Nephron (organoid): Measurements from ENCODE around the gene RHOD.
A peak's percentile ranks its signal among the peaks of the same experiment; 100 is the strongest.

ENCODE experiments used
- H3K27ac Mint-ChIP-seq, 3 experiments: 2 replicates each; pipeline ENCODE4 v1.8.0; 2020; ENCODE audit warnings: mixed read lengths in 3 of 3, mild to moderate bottlenecking in 2 of 3, moderate library complexity in 1 of 3
- H3K27me3 Mint-ChIP-seq: 2 replicates; pipeline ENCODE4 v1.8.0; 2021; ENCODE audit warnings: low read depth, mild to moderate bottlenecking, moderate library complexity, mixed read lengths
- H3K36me3 Mint-ChIP-seq: 2 replicates; pipeline ENCODE4 v1.8.0; 2020; ENCODE audit warnings: low read depth, mixed read lengths
- H3K4me1 Mint-ChIP-seq: 2 replicates; pipeline ENCODE4 v1.8.0; 2020; ENCODE audit warnings: mixed read lengths
- H3K4me3 Mint-ChIP-seq, 3 experiments: 2 replicates each; pipeline ENCODE4 v1.8.0; 2020; ENCODE audit warnings: mild to moderate bottlenecking in 3 of 3, mixed read lengths in 3 of 3, moderate library complexity in 2 of 3
- H3K9me3 Mint-ChIP-seq: 2 replicates; pipeline ENCODE4 v1.8.0; 2020; ENCODE audit warnings: mixed read lengths
- TF ChIP-seq, protein P1 (sequence below), 3 experiments: fragments of 200-600 bp; sonication (generic); IDR thresholded peaks; one replicate each; pipeline ENCODE4 v1.5.0; 2021; ENCODE audit warnings: antibody characterized with exemption in 3 of 3; ENCODE audit not compliant: unreplicated experiment in 3 of 3

Gene RHOD

GRCh38 chr11:67052891-67053290, 3.8 kb upstream of the RHOD start:
- Mint-ChIP-seq H3K9me3 (no peaks in the 10 kb centered on the region), H3K4me1 (peaks cover 23% of the 10 kb centered on the region), H3K36me3 (no peaks in the 10 kb centered on the region), H3K27me3 (peaks cover 21% of the 10 kb centered on the region), H3K27ac (no peak overlapping the region), H3K4me3 (no peak overlapping the region)
- TF ChIP-seq, protein P1, sequence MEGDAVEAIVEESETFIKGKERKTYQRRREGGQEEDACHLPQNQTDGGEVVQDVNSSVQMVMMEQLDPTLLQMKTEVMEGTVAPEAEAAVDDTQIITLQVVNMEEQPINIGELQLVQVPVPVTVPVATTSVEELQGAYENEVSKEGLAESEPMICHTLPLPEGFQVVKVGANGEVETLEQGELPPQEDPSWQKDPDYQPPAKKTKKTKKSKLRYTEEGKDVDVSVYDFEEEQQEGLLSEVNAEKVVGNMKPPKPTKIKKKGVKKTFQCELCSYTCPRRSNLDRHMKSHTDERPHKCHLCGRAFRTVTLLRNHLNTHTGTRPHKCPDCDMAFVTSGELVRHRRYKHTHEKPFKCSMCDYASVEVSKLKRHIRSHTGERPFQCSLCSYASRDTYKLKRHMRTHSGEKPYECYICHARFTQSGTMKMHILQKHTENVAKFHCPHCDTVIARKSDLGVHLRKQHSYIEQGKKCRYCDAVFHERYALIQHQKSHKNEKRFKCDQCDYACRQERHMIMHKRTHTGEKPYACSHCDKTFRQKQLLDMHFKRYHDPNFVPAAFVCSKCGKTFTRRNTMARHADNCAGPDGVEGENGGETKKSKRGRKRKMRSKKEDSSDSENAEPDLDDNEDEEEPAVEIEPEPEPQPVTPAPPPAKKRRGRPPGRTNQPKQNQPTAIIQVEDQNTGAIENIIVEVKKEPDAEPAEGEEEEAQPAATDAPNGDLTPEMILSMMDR (IDR thresholded peaks at IDR 0.05; ENCODE audit: unreplicated experiment in 3 of 3): no peak

DNA sequence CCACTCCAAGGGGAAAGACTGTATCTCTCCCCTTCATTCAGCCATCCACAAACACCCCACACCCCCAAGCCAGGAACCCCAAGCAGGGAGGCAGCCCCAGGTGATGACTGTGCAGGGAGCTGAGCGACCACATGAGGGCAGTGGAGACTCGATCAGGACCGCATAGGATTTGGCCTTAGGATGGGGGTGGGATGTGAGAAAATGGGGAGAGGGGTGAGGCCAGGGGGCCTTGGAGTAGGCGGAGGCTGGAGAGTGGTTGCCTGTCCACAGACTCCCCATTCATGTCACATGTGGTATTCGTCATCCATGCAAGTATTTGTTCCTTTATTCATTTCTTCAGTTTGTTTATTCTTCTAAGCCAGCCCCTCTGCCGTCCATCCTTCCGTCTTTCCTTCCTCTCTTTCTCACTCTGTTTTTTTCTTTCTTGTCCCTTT, 2.7 kb upstream of the RHOD start:
- no peaks in the 10 kb centered on the region for H3K9me3 Mint-ChIP-seq
- H3K27me3 Mint-ChIP-seq: peaks cover 21% of the 10 kb centered on the region
- peaks cover 23% of the 10 kb centered on the region for H3K4me1 Mint-ChIP-seq
- H3K27ac Mint-ChIP-seq: peak overlapping the region in 1 of 3 experiments; percentile 10
- H3K4me3 Mint-ChIP-seq: peak overlapping the region in 2 of 3 experiments; percentile 9 to 12
- no peaks in the 10 kb centered on the region for H3K36me3 Mint-ChIP-seq
- TF ChIP-seq, protein P1 (IDR thresholded peaks at IDR 0.05; ENCODE audit: unreplicated experiment in 3 of 3): peak; percentile 64 to 67 (median 66)

DNA sequence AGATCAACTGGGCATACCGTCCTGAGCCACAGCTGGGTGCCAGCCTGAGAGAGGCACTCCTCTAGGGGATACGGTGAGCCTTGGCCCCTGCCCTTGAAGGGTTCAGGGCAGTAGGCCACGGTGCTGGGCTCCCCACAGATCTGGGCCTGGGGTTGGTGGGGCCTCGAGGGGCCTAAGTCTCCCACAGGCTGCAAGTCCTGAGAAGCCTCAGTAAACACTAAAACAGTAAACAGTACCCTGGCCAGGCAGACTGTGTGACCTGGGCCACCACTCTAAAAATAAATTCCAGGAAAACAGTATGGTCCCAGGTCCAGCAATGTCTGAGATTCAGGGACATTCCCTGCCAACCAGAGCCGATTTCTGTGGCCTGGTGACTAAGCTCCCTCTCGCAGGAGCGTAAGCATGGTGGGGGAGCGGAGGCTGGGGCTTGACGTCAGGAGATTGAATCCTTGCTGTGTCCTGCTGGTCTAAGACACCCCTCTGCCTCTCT, 2.3 kb upstream of the RHOD start:
- Mint-ChIP-seq H3K9me3 (no peaks in the 10 kb centered on the region), H3K36me3 (no peaks in the 10 kb centered on the region), H3K27me3 (peaks cover 21% of the 10 kb centered on the region), H3K4me1 (peaks cover 23% of the 10 kb centered on the region), H3K27ac (peak overlapping the region in 1 of 3 experiments; percentile 10), H3K4me3 (peak overlapping the region in 2 of 3 experiments; percentile 9 to 12)
- TF ChIP-seq, protein P1 (IDR thresholded peaks at IDR 0.05; ENCODE audit: unreplicated experiment in 3 of 3): no peak

- Mint-ChIP-seq H3K9me3 (no peaks in the 10 kb centered on the region), H3K36me3 (no peaks in the 10 kb centered on the region), H3K27ac (no peak overlapping the region), H3K4me3 (peak overlapping the region in 1 of 3 experiments; percentile 21), H3K4me1 (peaks cover 23% of the 10 kb centered on the region), H3K27me3 (peaks cover 21% of the 10 kb centered on the region)
- TF ChIP-seq, protein P1 (IDR thresholded peaks at IDR 0.05; ENCODE audit: unreplicated experiment in 3 of 3): no peak
Observed at GRCh38 chr11:67054836-67055523, 1.7 kb upstream of the RHOD start.

- peaks cover 21% of the 10 kb centered on the region for H3K27me3 Mint-ChIP-seq
- peak overlapping the region; percentile 76 to 80 (median 79) for H3K4me3 Mint-ChIP-seq
- TF ChIP-seq, protein P1 (IDR thresholded peaks at IDR 0.05; ENCODE audit: unreplicated experiment in 3 of 3): no peak
- no peaks in the 10 kb centered on the region for H3K9me3 Mint-ChIP-seq
- H3K4me1 Mint-ChIP-seq: peaks cover 23% of the 10 kb centered on the region
- H3K27ac Mint-ChIP-seq: peak overlapping the region in 2 of 3 experiments; percentile 27 to 82
- no peaks in the 10 kb centered on the region for H3K36me3 Mint-ChIP-seq
Observed at GRCh38 chr11:67055812-67056211, 835 bp upstream of the RHOD start.
